Progenitor cell of endocrine pancreas (in vitro differentiated cells): Measurements from ENCODE around the gene TMEM63B. TPM values are rescaled to one million over a fixed set of nuclear protein-coding genes. Genes with fewer than 3 reads are reported as not detected.

Source experiments
- DNase-seq: peaks from one replicate; pipeline ENCODE4 v3.0.0; 2021; ENCODE audit warnings: low spot score; ENCODE audit not compliant: unreplicated experiment
- H3K27ac Mint-ChIP-seq: 2 replicates; pipeline ENCODE4 v1.8.0; 2021; ENCODE audit warnings: mild to moderate bottlenecking, moderate library complexity, mixed read lengths
- H3K27me3 Mint-ChIP-seq: 2 replicates; pipeline ENCODE4 v1.8.0; 2021; ENCODE audit warnings: mixed read lengths
- H3K36me3 Mint-ChIP-seq: 2 replicates; pipeline ENCODE4 v1.8.0; 2022; ENCODE audit warnings: mixed read lengths; ENCODE audit not compliant: insufficient read depth
- H3K4me1 Mint-ChIP-seq: 2 replicates; pipeline ENCODE4 v1.8.0; 2021; ENCODE audit warnings: low read depth, mixed read lengths
- H3K4me3 Mint-ChIP-seq: 2 replicates; pipeline ENCODE4 v1.8.0; 2021; ENCODE audit warnings: low read depth, mild to moderate bottlenecking, moderate library complexity, mixed read lengths
- H3K9me3 Mint-ChIP-seq: 2 replicates; pipeline ENCODE4 v1.8.0; 2021; ENCODE audit warnings: low read depth, mixed read lengths
- CTCF ChIP-seq: fragments of 200-600 bp; sonication (generic); IDR thresholded peaks from one replicate; pipeline ENCODE4 v1.5.0; 2021; ENCODE audit warnings: antibody characterized with exemption, mild to moderate bottlenecking; ENCODE audit not compliant: unreplicated experiment
- long read RNA-seq: library from polyadenylated mRNA; unstranded; transcript quantifications from one replicate; pipeline ENCODE4 v2.0.0, GENCODE V29; 2020
- total RNA-seq: library from RNA; stranded (reverse); gene quantifications from 2 replicates; pipeline ENCODE4 v1.2.1, GENCODE V29; 2021

Gene TMEM63B
- 69.1 and 72.3 TPM in 2 replicates for total RNA-seq
- long read RNA-seq, result 0 reads

DNA sequence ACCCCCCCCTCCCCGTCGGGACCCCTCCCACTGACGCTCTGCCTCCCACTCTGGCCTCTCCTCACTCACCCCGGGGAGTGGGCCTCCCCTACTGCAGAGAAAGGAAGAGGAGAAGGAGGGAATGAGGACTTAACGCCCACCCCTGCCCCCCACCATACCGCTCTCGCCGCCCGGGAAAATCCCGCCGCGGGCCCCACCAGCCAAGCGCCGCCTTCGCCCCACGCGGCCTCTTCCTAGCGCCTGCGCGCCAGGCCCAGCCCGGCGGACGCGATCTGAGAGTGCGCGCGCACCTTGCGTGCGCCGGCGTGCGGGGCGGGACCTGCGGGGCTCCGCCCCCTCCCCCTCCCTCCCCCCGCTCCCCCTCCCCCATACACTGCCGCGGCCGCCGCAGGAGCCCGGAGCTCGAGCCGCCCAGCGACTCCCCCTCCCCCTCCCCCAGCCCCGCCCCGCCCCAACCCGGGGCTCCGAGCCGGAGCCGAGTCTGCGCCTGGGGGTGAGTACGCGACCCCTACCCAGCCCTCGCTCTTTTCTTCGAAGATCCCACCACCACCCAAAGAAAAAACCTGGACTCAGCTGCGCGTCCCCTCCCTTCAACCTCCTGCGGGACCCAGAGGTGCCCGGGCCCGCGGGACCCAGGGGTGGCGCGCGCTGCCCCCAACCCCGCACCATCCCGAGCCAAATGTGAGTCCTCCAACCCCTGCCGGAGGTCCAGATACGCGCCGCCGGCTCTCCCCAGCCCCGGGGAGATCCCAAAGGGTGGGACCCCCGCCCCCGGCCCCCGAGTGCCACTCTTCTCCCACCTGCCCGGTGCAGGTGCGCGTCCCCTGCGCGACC lies at the start of gene TMEM63B, which contains the start of gene MRPL14:
TSS of gene TMEM63B (plus strand) at position 369 of the 834 bp plus-strand sequence. CDS start 7,031 bp downstream, outside the sequence.
TSS of gene MRPL14 (minus strand) at position 267 of the 834 bp plus-strand sequence. CDS start 10,841 bp downstream, outside the sequence.
- Mint-ChIP-seq H3K36me3 (peaks cover 5% of the 10 kb centered on the region), H3K27me3 (no peaks in the 10 kb centered on the region), H3K27ac (peak within 1 kb of the TSS; percentile 95), H3K4me1 (peaks cover 40% of the 10 kb centered on the region), H3K9me3 (no peaks in the 10 kb centered on the region), H3K4me3 (peak within 1 kb of the TSS; percentile 98)
- TF ChIP-seq CTCF, result no peak
- DNase-seq, result peak; percentile 81

DNA sequence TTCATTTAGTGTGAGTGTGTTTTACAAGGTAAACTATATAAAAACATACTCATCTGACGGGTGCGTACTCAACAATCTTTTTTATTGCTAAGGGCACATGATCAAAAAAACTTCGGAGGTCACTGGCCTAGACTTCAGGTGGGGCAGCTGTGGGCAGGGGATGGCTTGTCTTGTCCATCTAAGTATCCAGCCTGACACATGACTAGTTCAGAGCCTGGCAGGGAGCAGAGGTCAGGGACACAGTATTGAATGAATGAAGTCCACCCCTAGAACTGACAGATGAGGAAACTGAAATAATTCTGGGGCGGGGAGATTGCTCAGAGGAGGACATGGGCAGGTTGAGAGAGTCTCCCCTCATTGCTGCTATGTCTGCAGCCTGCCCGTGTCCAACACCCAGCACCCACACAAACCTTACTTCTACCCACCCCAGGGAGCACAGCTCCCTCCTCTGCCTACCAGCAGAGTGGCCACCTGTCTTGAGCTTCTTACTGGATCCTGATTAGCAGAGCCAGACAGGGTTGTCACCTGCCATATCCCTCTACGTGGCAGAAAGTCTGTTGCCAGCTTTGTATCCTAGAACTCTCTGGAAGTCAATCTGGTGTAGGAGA lies 49.0 kb upstream of the TMEM63B start:
- DNase-seq, result no peak
- peaks cover 13% of the 10 kb centered on the region for H3K27me3 Mint-ChIP-seq
- no peak for TF ChIP-seq CTCF
- no peaks in the 10 kb centered on the region for H3K36me3 Mint-ChIP-seq
- peaks cover 8% of the 10 kb centered on the region for H3K4me1 Mint-ChIP-seq
- no peak overlapping the region for H3K4me3 Mint-ChIP-seq
- H3K27ac Mint-ChIP-seq, result no peak overlapping the region
- no peaks in the 10 kb centered on the region for H3K9me3 Mint-ChIP-seq

DNA sequence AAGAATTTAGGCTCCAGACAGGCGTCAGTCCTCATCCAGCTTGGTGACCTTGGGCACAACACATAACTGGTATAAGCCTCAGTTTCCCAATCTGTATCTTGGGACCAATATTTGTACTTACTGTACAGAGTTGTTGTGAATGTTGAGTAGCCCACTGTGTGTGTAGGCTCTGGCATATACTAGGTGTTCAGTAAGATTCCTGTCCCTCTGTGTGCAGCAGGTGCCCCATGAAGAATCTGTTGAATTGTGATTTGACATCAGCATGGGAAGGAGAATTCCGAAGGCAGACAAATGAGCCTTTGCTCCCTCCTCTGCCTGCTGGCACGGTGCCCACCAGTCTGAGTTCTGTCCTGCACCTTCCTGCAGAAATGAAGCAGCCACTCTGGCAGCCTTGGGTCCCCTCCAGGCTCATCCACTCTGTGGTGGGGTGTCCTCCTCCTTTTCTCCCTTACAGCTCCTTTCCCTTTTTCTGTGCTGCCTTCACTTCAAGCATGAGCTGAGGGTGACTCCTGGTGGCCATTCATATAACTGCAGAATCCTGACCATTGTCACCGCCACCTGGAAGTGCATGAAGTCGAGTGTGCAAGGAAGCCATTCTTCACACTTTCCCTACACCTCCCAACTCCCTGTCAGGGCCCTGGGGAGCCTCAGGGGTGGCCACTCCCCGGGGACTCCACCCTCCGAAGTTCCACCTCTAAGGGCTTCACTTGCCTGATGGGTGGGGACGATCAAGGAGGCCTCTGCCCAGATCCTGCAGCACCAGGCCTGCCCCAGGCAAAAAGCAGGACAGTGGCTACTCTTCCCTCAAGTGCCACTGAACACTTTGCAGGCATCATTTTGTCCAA lies 48.3 kb upstream of the TMEM63B start:
- no peaks in the 10 kb centered on the region for H3K36me3 Mint-ChIP-seq
- no peak overlapping the region for H3K27ac Mint-ChIP-seq
- DNase-seq, result peak; percentile 70
- H3K27me3 Mint-ChIP-seq, result peaks cover 13% of the 10 kb centered on the region
- no peaks in the 10 kb centered on the region for H3K9me3 Mint-ChIP-seq
- no peak overlapping the region for H3K4me3 Mint-ChIP-seq
- H3K4me1 Mint-ChIP-seq, result peaks cover 5% of the 10 kb centered on the region
- peak; percentile 86 for TF ChIP-seq CTCF

DNA sequence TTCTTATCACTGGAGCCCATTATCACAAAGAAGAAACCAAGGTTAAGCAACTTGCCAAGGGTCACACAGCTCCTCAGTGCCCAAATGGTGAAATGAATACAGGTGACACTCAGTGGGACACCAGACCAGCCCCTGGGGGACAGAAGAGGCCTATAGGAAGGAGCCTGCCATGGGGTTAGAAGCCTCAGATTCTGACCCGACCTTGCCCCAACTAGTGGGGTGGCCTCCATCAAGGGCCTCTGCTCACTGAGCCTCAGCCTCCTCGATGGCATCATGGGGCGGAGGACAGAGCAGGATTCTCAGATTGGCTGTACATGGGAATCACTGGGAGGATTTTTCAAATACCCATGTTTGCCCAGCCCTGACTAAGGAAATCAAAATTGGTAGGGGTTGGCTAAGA lies 47.7 kb upstream of the TMEM63B start:
- Mint-ChIP-seq H3K36me3 (no peaks in the 10 kb centered on the region), H3K27ac (no peak overlapping the region), H3K4me3 (no peak overlapping the region), H3K4me1 (peaks cover under 1% of the 10 kb centered on the region), H3K27me3 (peaks cover 10% of the 10 kb centered on the region), H3K9me3 (no peaks in the 10 kb centered on the region)
- no peak for DNase-seq
- TF ChIP-seq CTCF, result no peak
